Endothelial cell of umbilical vein (primary cell): ENCODE measurements around the gene SPTB. TPM values are rescaled to one million over a fixed set of nuclear protein-coding genes. Genes with fewer than 3 reads are reported as not detected.

Source experiments
- BruUV-seq: library from RNA; stranded (reverse); fragments of 400-500 nt; replicated peaks from 2 replicates; lab custom pipeline; 2021; lab: Mats Ljungman, UMichigan
- CTCF ChIA-PET: fragments of 300-600, 350-600 bp; sonication (Branson Sonifier 250); formaldehyde crosslinking; loops from one replicate; lab custom pipeline; 2021; ENCODE audit warnings: antibody characterized with exemption, inconsistent platforms; lab: Charles Lee
- POLR2A ChIA-PET: fragments of 300-600, 350-600 bp; sonication (Branson Sonifier 250); formaldehyde crosslinking; loops from one replicate; lab custom pipeline; 2021; ENCODE audit warnings: antibody characterized with exemption, inconsistent platforms; lab: Charles Lee
- DNase-seq: peaks from one replicate; pipeline ENCODE4 v3.0.0-alpha.2; 2011; ENCODE audit warnings: low read depth, low spot score
- FAIRE-seq: peaks from 2 replicates; lab custom pipeline; 2011; peaks lifted over from hg19 to GRCh38; lab: Jason Lieb, UNC
- H2AFZ ChIP-seq: 2 replicates; pipeline ENCODE4 v1.6.0; 2012; ENCODE audit warnings: low read depth, low read length, control low read depth, inconsistent platforms
- H3K27ac ChIP-seq: 2 replicates; pipeline ENCODE4 v1.5.1; 2011; ENCODE audit warnings: low read depth, mild to moderate bottlenecking, control low read depth, low read length, moderate library complexity; ENCODE audit not compliant: insufficient read depth
- H3K27me3 ChIP-seq, 2 experiments: 2 replicates each; pipeline versions ENCODE4 v1.6.0 to v1.6.1; 2011; ENCODE audit warnings: low read length in 2 of 2, mixed read lengths in 1 of 2; ENCODE audit not compliant: control insufficient read depth in 2 of 2, insufficient read depth in 2 of 2
- H3K36me3 ChIP-seq, 2 experiments: 2 replicates in 1 of 2; 3 replicates in 1 of 2; pipeline ENCODE4 v1.5.1; 2011; ENCODE audit warnings: low read length in 2 of 2, mild to moderate bottlenecking in 1 of 2, moderate library complexity in 1 of 2; ENCODE audit not compliant: control insufficient read depth in 2 of 2, insufficient read depth in 2 of 2; ENCODE audit errors: extremely low read depth in 1 of 2
- H3K4me1 ChIP-seq: 3 replicates; pipeline ENCODE4 v1.5.1; 2011; ENCODE audit warnings: mild to moderate bottlenecking, low read length; ENCODE audit not compliant: control insufficient read depth, insufficient read depth; ENCODE audit errors: extremely low read depth
- H3K4me2 ChIP-seq: 2 replicates; pipeline ENCODE4 v1.6.1; 2011; ENCODE audit warnings: low read length, control low read depth, mixed read lengths; ENCODE audit not compliant: insufficient read depth
- H3K4me3 ChIP-seq, 3 experiments: fragments of 200-600 bp in 1 of 3; sonication (generic), shearing (Covaris generic) in 1 of 3; replicated peaks in 1 of 3; 2 replicates each; pipeline ENCODE4 v1.5.1; 2011 to 2016; ENCODE audit warnings: control low read depth in 3 of 3, low read length in 3 of 3, mild to moderate bottlenecking in 2 of 3, inconsistent platforms in 1 of 3, low read depth in 1 of 3, moderate library complexity in 1 of 3; ENCODE audit not compliant: insufficient read depth in 1 of 3
- H3K79me2 ChIP-seq: 2 replicates; pipeline ENCODE4 v1.6.0; 2012; ENCODE audit warnings: low read length, inconsistent platforms; ENCODE audit not compliant: control insufficient read depth, insufficient read depth
- H3K9ac ChIP-seq: replicated peaks from 2 replicates; pipeline ENCODE3; 2011; ENCODE audit warnings: low read length, control low read depth; ENCODE audit not compliant: insufficient read depth; ENCODE audit errors: extremely low read depth
- H3K9me1 ChIP-seq: replicated peaks from 3 replicates; pipeline ENCODE4 v1.6.0; 2011; ENCODE audit warnings: mild to moderate bottlenecking, low read length; ENCODE audit not compliant: control insufficient read depth, insufficient read depth; ENCODE audit errors: extremely low read depth
- H3K9me3 ChIP-seq: replicated peaks from 2 replicates; pipeline ENCODE4 v1.5.1; 2012; ENCODE audit warnings: low read length, inconsistent platforms; ENCODE audit not compliant: control insufficient read depth, insufficient read depth
- H4K20me1 ChIP-seq: replicated peaks from 2 replicates; pipeline ENCODE3; 2011; ENCODE audit warnings: mild to moderate bottlenecking, low read length; ENCODE audit not compliant: control insufficient read depth, insufficient read depth; ENCODE audit errors: extremely low read depth
- EZH2 ChIP-seq: IDR thresholded peaks from 2 replicates; pipeline ENCODE4 v1.6.1; 2012; ENCODE audit warnings: borderline replicate concordance, low read depth, mild to moderate bottlenecking, moderate library complexity, low read length, inconsistent platforms; ENCODE audit not compliant: severe bottlenecking
- FOS ChIP-seq: IDR thresholded peaks from 2 replicates; pipeline ENCODE4 v1.6.1; 2011; ENCODE audit warnings: mild to moderate bottlenecking, low read length, moderate library complexity, borderline replicate concordance; ENCODE audit not compliant: insufficient read depth
- GATA2 ChIP-seq: IDR thresholded peaks from 2 replicates; pipeline ENCODE4 v1.7.0; 2011; ENCODE audit warnings: low read depth, mild to moderate bottlenecking, moderate library complexity, mixed read lengths, low read length; ENCODE audit not compliant: insufficient read length, insufficient read depth
- JUN ChIP-seq: IDR thresholded peaks from 2 replicates; pipeline ENCODE4 v1.6.1; 2011; ENCODE audit warnings: borderline replicate concordance, low read depth; ENCODE audit not compliant: insufficient read length, insufficient read depth
- MYC ChIP-seq: IDR thresholded peaks from one replicate; pipeline ENCODE4 v1.6.1; 2011; ENCODE audit warnings: mild to moderate bottlenecking, low read depth, low read length
- POLR2A ChIP-seq: IDR thresholded peaks from 2 replicates; pipeline ENCODE4 v1.6.1; 2012; ENCODE audit warnings: low read depth, mild to moderate bottlenecking, control low read depth, low read length
- POLR2AphosphoS5 ChIP-seq: IDR thresholded peaks from 2 replicates; pipeline ENCODE4 v1.6.1; 2012; ENCODE audit warnings: low read depth, mild to moderate bottlenecking, control low read depth, low read length, moderate library complexity; ENCODE audit not compliant: insufficient read depth
- dilution Hi-C: fragments of 300-500 bp; cut with MboI; formaldehyde crosslinking; loops from one replicate; pipeline ENCODE4 v1.15.0; 2019; ENCODE audit warnings: low sequenced_read_pairs; ENCODE audit not compliant: extremely low pct_ligation_motif_present
- intact Hi-C: fragments of 100-400 bp; cut with micrococcal nuclease; formaldehyde crosslinking; loops from one replicate; pipeline ENCODE4 v1.10.0; 2022
- polyA plus RNA-seq, 4 experiments: library from polyadenylated mRNA; depleted of rRNA in 3 of 4; stranded (reverse) in 3 of 4; unstranded in 1 of 4; fragments of >200 nt; gene quantifications; 2 replicates each; pipeline versions ENCODE4 v1.2.1 to v1.2.3, GENCODE V29; 2011 to 2012; ENCODE audit warnings: missing spikeins in 1 of 4
- total RNA-seq: library from RNA; stranded (reverse); gene quantifications from 2 replicates; pipeline ENCODE4 v1.2.3, GENCODE V29; 2021
- TF ChIP-seq, protein P1 (sequence below), 2 donors: IDR thresholded peaks; 1 replicate in 1 of 2; 2 replicates in 1 of 2; pipeline ENCODE4 v1.5.1; 2011; ENCODE audit warnings: low read length in 2 of 2, mild to moderate bottlenecking in 2 of 2, moderate library complexity in 2 of 2, control low read depth in 1 of 2, inconsistent platforms in 1 of 2, low read depth in 1 of 2; ENCODE audit not compliant: insufficient read depth in 1 of 2; ENCODE audit errors: extremely low read depth in 1 of 2
- TF ChIP-seq, protein P2 (sequence below): IDR thresholded peaks from 2 replicates; pipeline ENCODE4 v1.6.1; 2011; ENCODE audit not compliant: insufficient read depth, insufficient read length

SPTB gene
- total and polyA plus RNA-seq, 2 donors (not counting 3 experiments of a cell fraction or from before 2014, with no cell fraction given), result 0.03 to 0.07 TPM

DNA sequence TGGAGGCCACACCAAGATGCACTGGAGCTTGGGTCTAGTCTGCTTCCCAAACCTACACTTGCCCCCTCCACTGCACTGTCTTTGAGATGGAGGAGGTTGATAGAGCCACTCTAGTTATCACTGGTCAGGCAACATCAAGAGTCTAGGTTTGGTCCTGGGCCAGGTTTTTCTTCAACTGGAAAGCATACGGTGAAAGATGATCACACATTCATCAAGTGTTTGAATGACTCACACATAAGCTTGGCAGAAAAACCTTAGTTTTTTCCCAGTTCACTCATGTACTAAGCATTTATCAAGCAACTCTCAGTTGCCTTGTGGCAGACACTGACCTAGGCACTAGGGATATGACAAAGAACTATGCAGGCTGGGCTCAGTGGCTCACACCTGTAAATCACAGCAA is 91.0 kb downstream of the SPTB start:
- H3K4me3 ChIP-seq, result no peak overlapping the region
- H3K27me3 ChIP-seq, result no peaks in the 10 kb centered on the region
- DNase-seq (peak; percentile 75), FAIRE-seq (peak; percentile 89)
- ChIA-PET CTCF (interaction anchor here (0.8 to 1.5 kb wide), 3 partner anchors 11 to 38 kb away, joined by 3 to 4 read pairs (median 4); no protein-coding TSS in a partner anchor), POLR2A (no interaction called here)
- no peak overlapping the region for H3K4me2 ChIP-seq
- H3K9ac ChIP-seq, result no peak overlapping the region
- BruUV-seq, result no TSS peak
- H3K79me2 ChIP-seq, result no peaks in the 10 kb centered on the region
- dilution Hi-C loops (no loop called here), intact Hi-C loops (no loop called here)
- H4K20me1 ChIP-seq, result no peaks in the 10 kb centered on the region
- no peak overlapping the region for H3K27ac ChIP-seq
- TF ChIP-seq, protein P1, sequence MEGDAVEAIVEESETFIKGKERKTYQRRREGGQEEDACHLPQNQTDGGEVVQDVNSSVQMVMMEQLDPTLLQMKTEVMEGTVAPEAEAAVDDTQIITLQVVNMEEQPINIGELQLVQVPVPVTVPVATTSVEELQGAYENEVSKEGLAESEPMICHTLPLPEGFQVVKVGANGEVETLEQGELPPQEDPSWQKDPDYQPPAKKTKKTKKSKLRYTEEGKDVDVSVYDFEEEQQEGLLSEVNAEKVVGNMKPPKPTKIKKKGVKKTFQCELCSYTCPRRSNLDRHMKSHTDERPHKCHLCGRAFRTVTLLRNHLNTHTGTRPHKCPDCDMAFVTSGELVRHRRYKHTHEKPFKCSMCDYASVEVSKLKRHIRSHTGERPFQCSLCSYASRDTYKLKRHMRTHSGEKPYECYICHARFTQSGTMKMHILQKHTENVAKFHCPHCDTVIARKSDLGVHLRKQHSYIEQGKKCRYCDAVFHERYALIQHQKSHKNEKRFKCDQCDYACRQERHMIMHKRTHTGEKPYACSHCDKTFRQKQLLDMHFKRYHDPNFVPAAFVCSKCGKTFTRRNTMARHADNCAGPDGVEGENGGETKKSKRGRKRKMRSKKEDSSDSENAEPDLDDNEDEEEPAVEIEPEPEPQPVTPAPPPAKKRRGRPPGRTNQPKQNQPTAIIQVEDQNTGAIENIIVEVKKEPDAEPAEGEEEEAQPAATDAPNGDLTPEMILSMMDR (IDR thresholded peaks at IDR 0.05; ENCODE audit: extremely low read depth in 1 of 2, insufficient read depth in 1 of 2, low read depth in 1 of 2, low read length in 2 of 2), result no peak
- TF ChIP-seq FOS (peak; percentile 36), JUN (peak; percentile 56)
- no peak overlapping the region for H2AFZ ChIP-seq
- H3K4me1 ChIP-seq, result peaks cover 13% of the 10 kb centered on the region
- H3K36me3 ChIP-seq, result no peaks in the 10 kb centered on the region
- no peaks in the 10 kb centered on the region for H3K9me1 ChIP-seq
- H3K9me3 ChIP-seq, result no peaks in the 10 kb centered on the region

- no peak overlapping the region for H3K27ac ChIP-seq
- H3K36me3 ChIP-seq, result no peaks in the 10 kb centered on the region
- POLR2A ChIA-PET, result no interaction called here
- dilution Hi-C loops (no loop called here), intact Hi-C loops (no loop called here)
- no peak overlapping the region for H3K9ac ChIP-seq
- peak; percentile 83 for DNase-seq
- H3K27me3 ChIP-seq, result no peaks in the 10 kb centered on the region
- no peaks in the 10 kb centered on the region for H3K9me1 ChIP-seq
- H3K9me3 ChIP-seq, result no peaks in the 10 kb centered on the region
- H2AFZ ChIP-seq, result no peak overlapping the region
- no peaks in the 10 kb centered on the region for H3K79me2 ChIP-seq
- TF ChIP-seq POLR2A (peak; percentile 29), FOS (no peak), JUN (no peak), MYC (no peak), POLR2AphosphoS5 (peak; percentile 61), GATA2 (peak; percentile 82), EZH2 (no peak)
- TF ChIP-seq, protein P2, sequence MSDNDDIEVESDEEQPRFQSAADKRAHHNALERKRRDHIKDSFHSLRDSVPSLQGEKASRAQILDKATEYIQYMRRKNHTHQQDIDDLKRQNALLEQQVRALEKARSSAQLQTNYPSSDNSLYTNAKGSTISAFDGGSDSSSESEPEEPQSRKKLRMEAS, result no peak
- TF ChIP-seq, protein P1 (IDR thresholded peaks at IDR 0.05; ENCODE audit: extremely low read depth in 1 of 2, insufficient read depth in 1 of 2, low read depth in 1 of 2, low read length in 2 of 2), result no peak
- no peak overlapping the region for H3K4me2 ChIP-seq
- H3K4me1 ChIP-seq, result peaks cover 13% of the 10 kb centered on the region
- CTCF ChIA-PET, result interaction anchor here (0.7 to 1.2 kb wide), 3 partner anchors 23 to 117 kb away, joined by 3 read pairs; no protein-coding TSS in a partner anchor
- peak; percentile 74 for FAIRE-seq
- no peaks in the 10 kb centered on the region for H4K20me1 ChIP-seq
- no TSS peak for BruUV-seq
- H3K4me3 ChIP-seq, result no peak overlapping the region
Measured at GRCh38 chr14:64787619-64788018, 92.1 kb downstream of the SPTB start.
